ENCODE data around the gene VWA8. TPM values are rescaled to one million over a fixed set of nuclear protein-coding genes. Genes with fewer than 3 reads are reported as not detected.

The VWA8 gene
- total RNA-seq, 1 donor from 2014 or later: 12.2 TPM

GRCh38 chr13:41780715-41781706 lies 179.9 kb downstream of the VWA8 start:
- DNase-seq (ENCODE audit: low spot score): no peak
- Mint-ChIP-seq H3K27me3 (ENCODE audit: low read depth) (no peaks in the 10 kb centered on the region), H3K9me3 (ENCODE audit: low read depth) (no peaks in the 10 kb centered on the region), H3K36me3 (ENCODE audit: low read depth) (peaks cover 5% of the 10 kb centered on the region), H3K4me1 (ENCODE audit: low read depth) (no peaks in the 10 kb centered on the region), H3K4me3 (ENCODE audit: unreplicated experiment) (no peak overlapping the region), H3K27ac (ENCODE audit: unreplicated experiment) (no peak overlapping the region)
- TF ChIP-seq CTCF (IDR thresholded peaks at IDR 0.05): no peak

DNA sequence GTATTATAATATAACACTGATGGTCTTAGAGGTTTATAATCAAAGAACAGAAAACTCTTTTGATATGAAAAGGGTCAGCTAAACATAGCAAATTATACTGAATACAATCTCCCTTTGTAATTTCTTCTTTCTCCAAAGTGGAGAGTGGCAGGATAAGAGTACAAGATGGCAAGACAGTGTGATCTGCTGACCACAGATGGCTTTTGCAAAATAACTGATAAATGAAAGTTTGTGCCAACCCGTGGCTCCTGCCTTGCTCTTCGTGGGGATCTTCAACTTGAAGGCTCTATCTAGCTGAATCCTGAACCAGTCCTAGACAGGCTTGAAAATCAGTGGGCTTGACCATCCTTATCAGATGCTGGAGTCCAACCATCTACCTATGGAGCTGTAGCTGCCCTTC lies 185.7 kb downstream of the VWA8 start:
- no peak for TF ChIP-seq CTCF (IDR thresholded peaks at IDR 0.05)
- Mint-ChIP-seq H3K27ac (ENCODE audit: unreplicated experiment) (no peak overlapping the region), H3K36me3 (ENCODE audit: low read depth) (peaks cover 8% of the 10 kb centered on the region), H3K4me1 (ENCODE audit: low read depth) (no peaks in the 10 kb centered on the region), H3K9me3 (ENCODE audit: low read depth) (no peaks in the 10 kb centered on the region), H3K4me3 (ENCODE audit: unreplicated experiment) (no peak overlapping the region), H3K27me3 (ENCODE audit: low read depth) (no peaks in the 10 kb centered on the region)
- DNase-seq (ENCODE audit: low spot score): no peak

DNA sequence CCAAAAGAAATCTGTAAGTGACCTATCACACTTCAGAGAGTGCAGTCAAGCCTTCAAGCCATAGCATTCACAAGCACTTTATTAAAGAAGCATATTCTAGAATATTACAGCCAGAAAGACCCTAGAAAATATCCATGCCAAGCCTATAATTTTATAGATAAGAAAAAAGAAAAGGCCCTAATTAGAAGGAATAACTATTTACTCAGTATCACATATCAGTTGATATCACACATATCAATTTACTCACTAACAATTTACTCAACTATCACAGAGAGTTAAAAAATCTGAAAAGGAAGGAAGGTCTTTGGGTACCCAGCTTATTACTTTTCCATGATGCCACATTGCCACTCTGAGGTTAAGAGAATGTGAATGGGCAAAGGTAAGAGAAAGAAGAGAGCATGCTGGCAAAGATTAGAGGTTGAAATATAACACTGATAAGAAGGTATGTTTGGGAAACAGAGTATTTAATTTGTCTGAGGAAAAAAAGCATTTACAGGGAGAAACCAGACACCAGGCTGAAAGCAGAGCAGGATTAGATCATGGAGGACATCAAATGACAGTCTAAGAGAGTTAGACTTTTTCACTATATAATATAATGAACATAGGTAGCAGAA lies 186.2 kb downstream of the VWA8 start:
- DNase-seq (ENCODE audit: low spot score): no peak
- H3K27ac Mint-ChIP-seq (ENCODE audit: unreplicated experiment): no peak overlapping the region
- H3K27me3 Mint-ChIP-seq (ENCODE audit: low read depth): no peaks in the 10 kb centered on the region
- H3K4me3 Mint-ChIP-seq (ENCODE audit: unreplicated experiment): no peak overlapping the region
- H3K36me3 Mint-ChIP-seq (ENCODE audit: low read depth): peaks cover 8% of the 10 kb centered on the region
- TF ChIP-seq CTCF (IDR thresholded peaks at IDR 0.05): no peak
- H3K4me1 Mint-ChIP-seq (ENCODE audit: low read depth): no peaks in the 10 kb centered on the region
- no peaks in the 10 kb centered on the region for H3K9me3 Mint-ChIP-seq (ENCODE audit: low read depth)

DNA sequence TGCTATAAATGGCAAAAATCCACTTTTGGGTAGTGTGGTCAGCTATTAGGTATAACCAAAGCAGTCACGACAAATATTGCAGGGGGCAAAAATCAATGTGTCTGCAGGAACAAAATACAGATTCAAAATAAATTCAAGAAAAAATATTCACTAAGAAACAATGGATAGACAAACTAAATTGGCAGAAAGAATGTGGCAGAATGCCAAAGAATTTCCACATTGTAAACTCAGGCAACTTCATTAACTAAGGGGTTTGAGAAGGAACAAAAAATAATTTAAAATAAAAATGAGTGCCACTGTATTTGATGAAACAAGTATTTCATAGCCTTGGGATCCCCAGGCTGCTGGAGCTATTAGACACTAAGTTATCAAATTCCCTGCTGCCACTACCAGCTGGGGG lies 193.1 kb downstream of the VWA8 start:
- Mint-ChIP-seq H3K27ac (ENCODE audit: unreplicated experiment) (no peak overlapping the region), H3K4me3 (ENCODE audit: unreplicated experiment) (no peak overlapping the region), H3K4me1 (ENCODE audit: low read depth) (no peaks in the 10 kb centered on the region), H3K27me3 (ENCODE audit: low read depth) (no peaks in the 10 kb centered on the region), H3K9me3 (ENCODE audit: low read depth) (no peaks in the 10 kb centered on the region), H3K36me3 (ENCODE audit: low read depth) (peaks cover 3% of the 10 kb centered on the region)
- no peak for TF ChIP-seq CTCF (IDR thresholded peaks at IDR 0.05)
- no peak for DNase-seq (ENCODE audit: low spot score)

- no peak overlapping the region for H3K27ac Mint-ChIP-seq (ENCODE audit: unreplicated experiment)
- H3K4me3 Mint-ChIP-seq (ENCODE audit: unreplicated experiment): no peak overlapping the region
- DNase-seq (ENCODE audit: low spot score): no peak
- TF ChIP-seq CTCF (IDR thresholded peaks at IDR 0.05): no peak
- H3K27me3 Mint-ChIP-seq (ENCODE audit: low read depth): no peaks in the 10 kb centered on the region
- H3K4me1 Mint-ChIP-seq (ENCODE audit: low read depth): no peaks in the 10 kb centered on the region
- peaks cover 3% of the 10 kb centered on the region for H3K36me3 Mint-ChIP-seq (ENCODE audit: low read depth)
- H3K9me3 Mint-ChIP-seq (ENCODE audit: low read depth): no peaks in the 10 kb centered on the region
These were observed 194.5 kb downstream of the VWA8 start for GRCh38 chr13:41766439-41766838.
